Stomach (tissue), 4 donors: ENCODE measurements around the gene C1orf185.

Experiments
- EP300 ChIP-seq: sonication (generic); formaldehyde crosslinking; IDR thresholded peaks from one replicate; pipeline ENCODE4 v1.6.1; 2017; ENCODE audit warnings: antibody characterized with exemption
- POLR2A ChIP-seq, 4 donors: fragments of 450-650 bp; IDR thresholded peaks; one replicate each; pipeline ENCODE4 v1.6.1; 2016; ENCODE audit warnings: antibody characterized with exemption in 4 of 4, control low read depth in 2 of 4, mild to moderate bottlenecking in 1 of 4, moderate library complexity in 1 of 4
- TF ChIP-seq, protein P1 (sequence below), 7 experiments: fragments of 450-650 bp in 4 of 7; fragments of 200-600 bp in 3 of 7; sonication (generic) in 3 of 7; IDR thresholded peaks; one replicate each; pipeline ENCODE4 v1.5.1; 2016 to 2019; ENCODE audit warnings: antibody characterized with exemption in 7 of 7, control low read depth in 2 of 7, mild to moderate bottlenecking in 1 of 7

DNA sequence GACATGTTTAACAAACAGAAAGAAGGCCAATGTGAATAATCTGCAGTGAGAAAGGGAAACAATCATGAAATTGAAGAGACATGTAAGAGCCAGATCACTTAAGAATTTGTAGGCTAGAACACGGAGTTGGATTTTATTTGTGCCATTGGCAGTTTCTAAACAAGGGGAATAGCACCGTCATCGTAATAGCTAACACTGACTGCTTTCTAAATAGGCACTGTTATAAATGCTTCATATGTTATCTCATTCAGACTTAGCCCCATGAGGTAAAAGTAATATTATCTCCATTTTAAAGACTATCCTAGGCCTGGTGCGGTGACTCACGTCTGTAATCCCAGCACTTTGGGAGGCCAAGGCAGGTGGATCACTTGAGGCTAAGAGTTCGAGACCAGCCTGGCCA is 12.1 kb downstream of the C1orf185 start:
- TF ChIP-seq EP300: no peak
- TF ChIP-seq, protein P1, sequence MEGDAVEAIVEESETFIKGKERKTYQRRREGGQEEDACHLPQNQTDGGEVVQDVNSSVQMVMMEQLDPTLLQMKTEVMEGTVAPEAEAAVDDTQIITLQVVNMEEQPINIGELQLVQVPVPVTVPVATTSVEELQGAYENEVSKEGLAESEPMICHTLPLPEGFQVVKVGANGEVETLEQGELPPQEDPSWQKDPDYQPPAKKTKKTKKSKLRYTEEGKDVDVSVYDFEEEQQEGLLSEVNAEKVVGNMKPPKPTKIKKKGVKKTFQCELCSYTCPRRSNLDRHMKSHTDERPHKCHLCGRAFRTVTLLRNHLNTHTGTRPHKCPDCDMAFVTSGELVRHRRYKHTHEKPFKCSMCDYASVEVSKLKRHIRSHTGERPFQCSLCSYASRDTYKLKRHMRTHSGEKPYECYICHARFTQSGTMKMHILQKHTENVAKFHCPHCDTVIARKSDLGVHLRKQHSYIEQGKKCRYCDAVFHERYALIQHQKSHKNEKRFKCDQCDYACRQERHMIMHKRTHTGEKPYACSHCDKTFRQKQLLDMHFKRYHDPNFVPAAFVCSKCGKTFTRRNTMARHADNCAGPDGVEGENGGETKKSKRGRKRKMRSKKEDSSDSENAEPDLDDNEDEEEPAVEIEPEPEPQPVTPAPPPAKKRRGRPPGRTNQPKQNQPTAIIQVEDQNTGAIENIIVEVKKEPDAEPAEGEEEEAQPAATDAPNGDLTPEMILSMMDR (IDR thresholded peaks at IDR 0.05): no peak
- TF ChIP-seq POLR2A (IDR thresholded peaks at IDR 0.05): no peak
